AG08396 (cell line): ENCODE measurements around the gene LEMD3.

ENCODE experiments used
- DNase-seq: peaks from one replicate; pipeline ENCODE4 v3.0.0; 2012; ENCODE audit warnings: low spot score, mixed read lengths

The LEMD3 gene

DNA sequence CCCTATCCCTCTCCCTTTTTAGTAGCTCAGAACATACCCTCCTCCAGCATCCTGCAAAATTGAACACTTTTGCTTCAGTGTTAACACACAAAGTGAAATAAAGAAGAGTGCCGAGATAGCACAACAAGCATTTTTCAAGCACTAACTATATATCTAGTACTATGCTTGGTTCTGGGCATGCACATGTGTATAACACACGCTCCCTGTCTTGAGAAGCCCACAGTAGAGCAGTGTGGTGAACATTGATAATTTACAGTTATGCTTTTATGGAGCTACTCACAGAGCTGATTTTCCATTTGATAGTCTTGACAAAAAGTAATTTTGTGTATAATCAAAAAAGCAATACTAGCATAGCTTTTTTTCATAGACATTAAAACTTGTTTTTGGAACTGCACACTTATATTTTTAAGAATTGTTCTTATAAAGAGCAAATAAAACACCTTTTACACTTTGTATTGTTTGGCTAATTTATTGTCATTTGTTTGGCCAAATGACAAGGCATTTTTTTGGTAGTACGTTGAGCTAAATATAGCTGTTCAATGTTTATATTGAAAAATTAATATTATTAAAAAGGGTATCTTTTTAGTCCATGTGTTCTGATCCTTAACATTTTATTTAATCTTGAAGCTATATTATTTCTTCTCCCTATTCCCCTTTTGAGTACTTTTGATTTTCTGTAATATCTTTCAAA is 39.7 kb downstream of the LEMD3 start:
- no peak for DNase-seq

DNA sequence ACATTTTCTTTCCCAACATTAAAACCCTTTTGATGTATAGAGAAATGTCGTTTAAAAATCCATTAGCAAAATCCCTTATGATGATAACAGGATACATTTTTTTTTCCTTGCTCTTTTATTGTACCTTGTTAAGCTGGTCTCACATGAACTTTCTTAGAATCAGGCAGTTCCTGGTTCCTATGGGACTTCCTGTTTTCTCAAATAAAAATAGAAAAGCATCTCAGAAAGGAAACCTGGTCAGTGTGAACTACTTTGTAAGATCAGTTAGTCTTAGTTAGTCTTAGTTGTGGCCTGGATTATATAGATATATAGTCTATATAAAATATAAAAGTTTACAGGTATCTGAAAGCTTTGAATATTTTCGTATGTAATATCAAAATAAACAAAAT is 40.3 kb downstream of the LEMD3 start:
- DNase-seq, result no peak

GRCh38 chr12:65217086-65217485 is 47.7 kb downstream of the LEMD3 start:
- DNase-seq, result no peak

DNA sequence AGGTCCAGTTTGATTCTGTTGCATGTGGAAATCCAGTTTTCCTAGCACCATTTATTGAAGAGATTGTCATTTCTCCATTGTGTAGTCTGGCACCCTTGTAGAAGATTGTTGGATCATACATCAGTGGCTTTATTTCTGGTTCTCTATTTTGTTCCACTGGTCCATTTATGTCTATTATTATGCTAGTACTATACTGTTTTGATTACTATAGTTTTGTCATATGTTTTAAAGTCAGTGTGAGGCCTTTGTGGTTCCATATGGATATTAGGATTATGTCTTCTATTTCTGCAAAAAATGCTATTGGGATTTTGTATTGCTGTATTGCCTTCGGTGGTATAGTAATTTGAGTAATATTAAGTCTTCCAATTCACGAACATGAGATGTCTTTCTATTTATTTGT is 51.4 kb downstream of the LEMD3 start:
- DNase-seq, result no peak

DNA sequence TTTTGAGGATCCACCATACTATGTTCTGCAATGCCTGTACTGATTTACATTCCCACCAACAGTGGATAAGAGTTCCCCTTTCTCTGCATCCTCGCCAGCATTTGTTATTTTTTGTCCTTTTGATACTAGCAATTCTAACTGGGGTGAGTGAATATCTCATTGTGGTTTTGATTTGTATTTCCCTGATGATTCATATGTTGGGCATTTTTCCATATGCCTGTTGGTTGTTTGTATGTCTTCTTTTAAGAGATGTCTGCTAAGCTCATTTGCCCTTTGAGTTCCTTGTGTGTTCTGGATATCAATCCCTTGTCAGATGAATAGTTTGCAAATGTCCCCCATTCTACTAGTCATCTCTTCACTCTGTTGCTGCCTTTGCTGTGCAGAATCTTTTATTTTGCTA is 60.1 kb downstream of the LEMD3 start:
- no peak for DNase-seq

DNA sequence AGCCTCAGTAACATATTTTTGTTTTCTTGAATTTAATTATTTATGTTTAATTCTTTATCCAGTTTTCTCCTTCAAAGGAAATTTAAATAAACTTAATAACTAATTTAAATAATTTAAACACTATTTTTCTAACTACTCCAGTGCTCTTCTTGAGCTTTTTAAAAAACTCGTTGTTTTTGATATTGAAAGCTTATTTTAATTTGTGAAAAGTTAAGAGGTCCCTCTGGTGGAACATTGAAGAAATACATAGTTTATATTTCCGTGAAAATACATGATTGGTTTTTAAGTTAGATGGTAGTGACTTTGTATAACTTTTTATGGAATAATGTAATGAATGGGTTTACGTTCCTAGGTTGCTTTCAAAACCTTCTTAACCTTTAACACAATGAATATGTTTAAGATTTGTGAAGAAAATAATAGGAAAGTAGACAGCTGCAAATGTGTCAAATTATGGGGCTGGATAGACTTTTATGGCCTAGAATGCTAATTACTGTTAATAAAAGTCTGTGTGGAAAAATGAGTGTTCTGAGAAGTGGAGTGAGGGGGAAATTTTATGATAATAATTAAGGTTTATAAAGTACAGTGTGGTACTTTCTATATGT is 63.2 kb downstream of the LEMD3 start:
- DNase-seq, result no peak

DNA sequence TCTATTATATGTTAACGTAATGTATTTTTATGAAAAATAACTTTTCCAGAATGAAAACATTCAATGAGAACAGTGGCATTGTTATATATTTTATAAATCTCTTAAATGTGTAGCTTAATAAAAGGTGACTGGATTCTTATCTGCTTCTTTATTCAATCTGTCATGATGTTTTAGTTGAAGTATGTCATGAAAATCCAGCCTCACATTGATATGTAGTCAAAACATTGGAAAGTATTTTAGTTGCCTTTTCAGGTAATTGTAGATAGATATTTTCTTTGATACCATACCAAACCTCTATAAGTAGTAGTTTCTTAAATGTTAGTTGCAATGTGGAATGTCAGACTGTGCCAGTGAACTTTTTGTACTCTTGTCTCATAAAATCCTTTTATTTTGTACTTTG is 67.8 kb downstream of the LEMD3 start:
- no peak for DNase-seq

DNA sequence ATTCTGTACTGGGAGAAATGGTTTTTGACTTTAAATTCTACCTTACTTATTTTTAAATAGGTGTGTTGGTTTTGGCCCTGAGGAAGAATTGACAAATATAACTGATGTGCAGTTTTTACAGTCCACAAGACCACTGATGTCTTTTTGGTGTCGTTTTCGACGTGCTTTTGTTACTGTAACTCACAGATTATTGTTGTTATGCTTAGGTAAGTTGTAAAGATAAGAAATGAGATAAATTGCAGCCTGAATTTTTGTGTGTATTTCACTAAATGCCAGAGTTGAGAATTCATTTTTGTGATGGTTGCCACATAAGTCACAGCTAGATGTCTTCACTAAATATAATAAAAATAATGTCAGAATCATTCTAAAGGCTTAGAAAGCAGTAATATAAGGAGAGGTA is 69.2 kb downstream of the LEMD3 start:
- no peak for DNase-seq

GRCh38 chr12:65248656-65249633 is 79.6 kb downstream of the LEMD3 start:
- no peak for DNase-seq

- no peak for DNase-seq
Observed at GRCh38 chr12:65252515-65252914, 83.1 kb downstream of the LEMD3 start.

GRCh38 chr12:65257986-65258385 is 88.6 kb downstream of the LEMD3 start:
- no peak for DNase-seq

- no peak for DNase-seq
Observed at GRCh38 chr12:65259501-65259900, 90.1 kb downstream of the LEMD3 start.

GRCh38 chr12:65263777-65264176 is 94.4 kb downstream of the LEMD3 start:
- no peak for DNase-seq

- DNase-seq, result no peak
Observed at GRCh38 chr12:65266408-65266807, 97.0 kb downstream of the LEMD3 start.

GRCh38 chr12:65269603-65270002 is 100.2 kb downstream of the LEMD3 start:
- DNase-seq, result no peak

GRCh38 chr12:65274602-65275272 is 105.4 kb downstream of the LEMD3 start:
- no peak for DNase-seq

DNA sequence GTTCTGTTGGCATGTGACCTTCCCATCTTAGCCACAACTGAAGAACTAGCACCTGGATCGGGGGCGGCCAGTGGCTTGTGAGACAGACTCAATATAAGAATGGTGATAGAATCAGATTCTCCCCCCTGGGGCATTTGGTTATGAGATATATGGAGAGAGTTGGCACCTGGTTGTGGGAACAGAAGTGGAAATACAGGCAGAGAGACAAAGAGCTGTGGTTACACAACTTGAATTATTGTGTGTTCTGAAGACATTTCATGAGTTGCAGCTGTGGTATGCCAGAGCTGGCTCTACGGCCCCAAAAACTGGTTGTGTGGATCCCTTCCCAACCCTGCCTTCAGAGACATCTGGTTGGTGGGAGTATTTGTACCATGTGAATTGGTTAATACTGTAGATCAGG is 106.2 kb downstream of the LEMD3 start:
- no peak for DNase-seq

DNA sequence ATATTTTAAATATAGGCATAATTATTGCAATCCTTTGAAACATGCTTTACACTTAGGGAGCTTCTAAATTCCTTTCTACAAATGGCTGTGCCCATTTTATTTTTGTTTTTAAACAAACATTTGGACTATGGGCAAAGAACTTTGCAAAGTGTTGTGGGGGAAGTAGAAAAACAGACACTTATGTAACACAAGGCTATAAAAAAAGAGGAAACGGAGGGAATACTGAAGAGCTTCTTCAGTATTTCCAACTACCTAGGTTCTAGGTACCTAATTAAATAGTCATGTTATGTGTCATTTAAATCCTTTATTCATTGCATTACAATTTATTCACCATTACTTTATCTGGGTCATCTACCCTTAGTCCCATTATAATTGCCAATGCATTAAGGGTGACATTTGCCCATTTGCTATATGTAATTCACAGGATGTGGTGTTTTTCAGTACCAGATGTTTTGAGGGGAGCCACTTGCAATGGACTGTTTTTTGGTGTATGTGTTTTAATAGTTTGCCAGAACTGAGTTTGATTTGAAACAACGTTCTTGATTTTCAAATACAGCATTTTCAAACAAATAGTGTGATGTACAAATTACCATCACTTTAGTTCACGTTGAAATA is 107.6 kb downstream of the LEMD3 start:
- no peak for DNase-seq

GRCh38 chr12:65277994-65278575 is 108.7 kb downstream of the LEMD3 start:
- DNase-seq, result no peak

- peak; percentile 92 for DNase-seq
Observed at GRCh38 chr12:65278576-65279368, 109.4 kb downstream of the LEMD3 start, which contains the start of gene MSRB3. MSRB3 (plus strand) TSS chr12:65278683; CDS start chr12:65308580, 29,897 bp downstream.
